GM21619 (cell line): ENCODE results near the gene TAS2R13.

ENCODE experiments used
- ATAC-seq: cut with Tn5 transposase; IDR thresholded peaks from one replicate; pipeline ENCODE4 v1.9.1; 2021; ENCODE audit not compliant: unreplicated experiment

Gene TAS2R13, protein sequence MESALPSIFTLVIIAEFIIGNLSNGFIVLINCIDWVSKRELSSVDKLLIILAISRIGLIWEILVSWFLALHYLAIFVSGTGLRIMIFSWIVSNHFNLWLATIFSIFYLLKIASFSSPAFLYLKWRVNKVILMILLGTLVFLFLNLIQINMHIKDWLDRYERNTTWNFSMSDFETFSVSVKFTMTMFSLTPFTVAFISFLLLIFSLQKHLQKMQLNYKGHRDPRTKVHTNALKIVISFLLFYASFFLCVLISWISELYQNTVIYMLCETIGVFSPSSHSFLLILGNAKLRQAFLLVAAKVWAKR

GRCh38 chr12:10909462-10909861 is at the start of gene TAS2R13:
Gene TAS2R13, minus strand, starts transcription at chr12:10909562. Its CDS starts 264 bp downstream, at chr12:10909298.
- no peak for ATAC-seq

GRCh38 chr12:10957741-10958140 is 48.4 kb upstream of the TAS2R13 start:
- no peak for ATAC-seq

DNA sequence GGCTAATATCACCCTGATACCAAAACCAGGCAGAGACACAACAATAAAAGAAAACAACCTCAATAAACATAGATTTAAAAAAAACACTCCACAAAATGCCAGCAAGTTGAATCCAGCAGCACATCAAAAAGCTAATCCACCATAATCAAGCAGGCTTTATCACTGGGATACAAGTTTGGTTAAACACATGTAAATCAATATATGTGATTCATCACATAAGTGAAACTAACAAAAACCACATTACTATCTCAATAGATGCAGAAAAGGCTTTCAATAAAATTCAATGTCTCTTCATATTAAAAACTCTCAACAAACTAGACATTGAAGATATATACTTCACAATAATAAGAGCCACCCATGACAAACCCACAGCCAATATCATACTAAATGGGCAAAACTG is 46.7 kb upstream of the TAS2R13 start:
- no peak for ATAC-seq

GRCh38 chr12:10952645-10953044 is 43.3 kb upstream of the TAS2R13 start:
- ATAC-seq = no peak

GRCh38 chr12:10943167-10943566 is 33.8 kb upstream of the TAS2R13 start:
- ATAC-seq = no peak

- ATAC-seq = no peak
Observed at GRCh38 chr12:10941916-10942607, 32.7 kb upstream of the TAS2R13 start.

GRCh38 chr12:10941369-10941768 is 32.0 kb upstream of the TAS2R13 start:
- no peak for ATAC-seq

DNA sequence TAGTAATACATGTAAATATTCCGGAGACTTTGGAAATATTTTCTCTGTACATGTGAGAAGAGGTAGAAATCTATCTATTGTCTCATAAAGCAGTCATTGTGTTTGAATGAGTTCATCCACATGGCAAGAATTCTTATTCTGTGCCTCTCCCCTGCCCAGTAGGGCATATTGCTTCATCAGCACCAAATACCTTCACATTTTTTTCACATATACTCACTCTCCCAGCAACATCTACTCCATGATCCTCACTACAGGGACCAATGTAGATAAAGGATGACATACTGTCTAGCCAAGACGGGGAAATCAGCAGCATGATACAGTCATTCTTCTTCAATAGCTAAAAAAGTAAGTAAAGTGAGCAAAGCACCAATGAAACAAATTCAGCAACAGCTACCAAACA is 31.0 kb upstream of the TAS2R13 start:
- no peak for ATAC-seq

- ATAC-seq = no peak
Observed at GRCh38 chr12:10939163-10939562, 29.8 kb upstream of the TAS2R13 start, which contains the start of gene TAS2R14. Gene TAS2R14, minus strand, starts transcription at chr12:10939263. Its CDS starts 56 bp downstream, at chr12:10939207.

- ATAC-seq = no peak
Observed at GRCh38 chr12:10936506-10936905, 27.1 kb upstream of the TAS2R13 start.

DNA sequence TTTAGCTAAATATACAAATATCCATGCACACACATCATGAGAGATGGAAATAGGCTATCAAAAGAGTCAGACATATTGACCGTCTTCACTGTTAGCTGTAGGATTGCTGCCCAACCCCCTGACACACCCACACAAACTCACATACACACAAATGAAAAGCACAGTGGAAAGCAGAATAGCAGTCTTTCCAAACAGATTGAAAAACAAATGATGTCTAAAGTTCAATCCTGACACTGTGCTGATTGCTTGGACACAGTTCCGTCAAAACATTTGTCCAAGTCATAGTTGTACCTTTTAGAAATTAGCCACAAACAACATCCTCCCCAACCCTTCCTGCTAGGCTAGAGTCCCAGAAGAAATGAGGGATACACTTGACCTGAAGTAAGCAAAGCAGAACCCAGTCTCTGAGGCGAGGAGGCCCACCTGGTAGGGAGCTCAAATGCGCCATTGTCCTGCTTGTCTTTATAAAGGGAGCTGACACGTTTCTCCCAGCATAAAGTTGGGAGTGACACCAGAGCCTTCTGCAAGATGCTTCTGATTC is 19.5 kb upstream of the TAS2R13 start, which contains the start of gene PRH2:
PRH2 (plus strand) TSS at position 491 of the 541 bp plus-strand sequence; CDS start at position 529, 38 bp downstream.
- no peak for ATAC-seq

- no peak for ATAC-seq
Observed at GRCh38 chr12:10926269-10926668, 16.9 kb upstream of the TAS2R13 start.

- no peak for ATAC-seq
Observed at GRCh38 chr12:10919809-10920208, 10.4 kb upstream of the TAS2R13 start.

DNA sequence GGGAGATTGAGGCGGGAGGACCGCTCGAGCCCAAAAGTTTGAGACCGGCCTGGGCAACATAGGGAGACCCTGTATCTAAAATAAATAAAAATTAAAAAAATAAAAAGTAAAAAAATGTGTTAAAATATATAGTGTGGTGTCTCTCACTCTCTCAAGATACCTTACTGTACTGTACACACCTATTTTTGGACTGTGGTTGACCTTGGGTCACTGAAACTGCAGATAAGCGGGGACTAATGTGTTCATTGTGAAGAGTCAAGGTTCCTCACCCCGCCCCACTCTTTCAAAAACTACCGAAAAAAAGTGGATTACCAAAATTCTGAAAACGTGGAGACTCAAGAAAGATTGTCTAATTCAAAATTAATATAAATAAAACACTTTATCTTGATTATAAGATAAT is 1.0 kb upstream of the TAS2R13 start:
- no peak for ATAC-seq

- no peak for ATAC-seq
Observed at GRCh38 chr12:10904686-10905085, 4.7 kb downstream of the TAS2R13 start.

- no peak for ATAC-seq
Observed at GRCh38 chr12:10901427-10901826, 7.9 kb downstream of the TAS2R13 start.

- ATAC-seq = no peak
Observed at GRCh38 chr12:10900972-10901371, 8.4 kb downstream of the TAS2R13 start.

DNA sequence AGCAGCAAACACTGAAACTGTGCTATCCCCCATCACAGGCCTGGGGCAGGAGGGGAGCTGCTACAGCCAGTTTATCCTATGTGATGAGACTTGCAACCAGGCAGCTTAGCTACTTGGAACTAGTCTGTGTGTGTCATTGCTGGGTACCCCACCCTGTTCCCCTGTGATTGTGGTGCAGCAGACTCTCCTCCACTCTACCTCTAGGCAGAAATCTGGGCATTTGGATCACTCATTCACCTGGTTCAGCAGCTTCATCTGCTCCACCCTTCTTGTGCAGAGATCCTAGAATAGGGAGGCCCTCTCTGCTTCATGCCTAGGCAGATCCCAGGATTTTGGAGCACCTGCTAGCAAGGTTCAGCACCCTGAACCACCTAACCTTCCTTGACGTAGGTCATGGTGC is 8.8 kb downstream of the TAS2R13 start:
- ATAC-seq = no peak

GRCh38 chr12:10896854-10897253 is 12.5 kb downstream of the TAS2R13 start:
- no peak for ATAC-seq

GRCh38 chr12:10891937-10892336 is 17.4 kb downstream of the TAS2R13 start:
- no peak for ATAC-seq

GRCh38 chr12:10889226-10889625 is 20.1 kb downstream of the TAS2R13 start:
- no peak for ATAC-seq

DNA sequence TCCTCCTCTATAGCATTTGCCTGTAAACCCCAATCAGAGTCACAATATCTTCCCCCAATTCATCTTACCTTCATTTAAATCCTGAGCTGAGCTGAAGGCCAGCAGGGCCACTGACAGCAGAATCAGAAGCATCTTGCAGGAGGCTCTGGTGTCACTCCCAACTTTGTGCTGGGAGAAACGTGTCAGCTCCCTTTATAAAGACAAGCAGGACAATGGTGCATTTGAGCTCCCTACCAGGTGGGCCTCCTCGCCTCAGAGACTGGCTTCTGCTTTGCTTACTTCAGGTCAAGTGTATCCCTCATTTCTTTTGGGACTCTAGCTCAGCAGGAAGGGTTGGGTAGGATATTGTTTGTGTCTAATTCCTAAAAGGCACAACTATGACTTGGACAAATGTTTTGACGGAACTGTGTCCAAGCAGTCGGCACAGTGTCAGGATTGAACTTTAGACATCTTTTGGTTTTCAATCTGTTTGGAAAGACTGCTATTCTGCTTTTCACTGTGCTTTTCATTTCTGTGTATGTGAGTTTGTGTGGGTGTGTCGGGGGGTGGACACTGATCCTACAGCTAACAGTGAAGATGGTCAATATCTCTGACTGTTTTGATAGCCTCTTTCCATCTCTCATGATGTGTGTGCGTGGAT is 25.2 kb downstream of the TAS2R13 start, which contains the start of gene PRH1:
PRH1 (minus strand) TSS at position 170 of the 640 bp plus-strand sequence; CDS start at position 132, 38 bp downstream.
- no peak for ATAC-seq
